Measurements from ENCODE around the gene ITM2C.

Gene ITM2C

GRCh38 chr2:230850358-230850658, 14.4 kb upstream of the ITM2C start:
- no peak for DNase-seq (ENCODE audit: low spot score)

GRCh38 chr2:230852113-230852512, 12.6 kb upstream of the ITM2C start:
- DNase-seq (ENCODE audit: low spot score) = no peak

DNA sequence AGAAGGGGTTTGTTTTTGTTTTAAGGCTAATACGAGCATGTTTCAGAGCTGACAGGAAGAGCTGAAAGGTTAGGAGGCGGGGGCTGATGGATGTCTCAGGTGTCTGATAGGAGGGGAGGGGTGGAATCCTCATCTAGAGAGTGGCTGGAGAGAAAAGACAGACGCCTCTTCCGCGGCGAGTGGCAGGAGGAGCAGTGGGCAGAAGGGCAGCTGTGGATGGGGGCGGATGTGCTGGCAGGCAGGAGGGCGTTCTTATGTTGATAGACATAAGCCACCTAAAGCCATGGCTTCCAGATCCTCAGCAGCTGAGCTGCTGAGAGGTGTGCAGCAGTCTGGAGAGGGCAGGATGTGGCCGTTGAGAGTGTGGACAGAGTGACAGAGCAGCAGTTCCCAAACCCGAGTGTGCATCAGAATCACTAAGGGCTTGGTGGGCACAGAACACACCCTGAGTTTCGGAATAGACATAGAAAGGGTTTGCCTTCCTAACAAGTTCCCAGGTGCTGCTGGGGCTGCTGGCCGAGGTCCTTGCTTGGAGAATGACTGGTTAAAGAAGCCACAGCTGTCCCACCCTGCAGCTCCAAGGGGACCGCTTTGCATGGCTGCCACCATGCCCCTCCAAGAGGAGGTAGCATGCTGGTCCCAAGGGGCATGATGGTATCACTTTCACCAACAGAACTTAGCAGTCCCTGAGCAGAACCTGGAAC, 3.0 kb upstream of the ITM2C start:
- DNase-seq (ENCODE audit: low spot score) = no peak

- no peak for DNase-seq (ENCODE audit: low spot score)
Observed at GRCh38 chr2:230862292-230862691, 2.5 kb upstream of the ITM2C start.

DNA sequence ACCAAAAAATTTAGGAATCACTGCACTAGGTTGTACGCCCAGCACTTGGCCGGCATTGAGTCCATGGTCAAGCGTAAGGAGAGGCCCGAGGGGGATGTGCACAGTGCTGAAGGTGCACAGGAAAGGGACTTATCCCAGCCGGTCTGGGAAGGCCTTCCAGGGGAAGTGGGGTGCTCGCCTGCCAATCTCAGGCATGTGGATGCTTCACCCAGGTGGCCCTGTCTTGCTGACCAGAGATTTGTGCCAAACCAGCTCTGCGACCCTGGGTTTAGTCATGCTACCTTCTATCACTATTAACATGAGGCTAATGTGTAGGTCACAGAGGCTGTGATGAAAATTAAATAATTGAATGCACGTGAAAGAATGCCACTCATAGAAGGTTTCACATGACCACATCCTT, 1.7 kb upstream of the ITM2C start:
- DNase-seq (ENCODE audit: low spot score) = no peak

DNA sequence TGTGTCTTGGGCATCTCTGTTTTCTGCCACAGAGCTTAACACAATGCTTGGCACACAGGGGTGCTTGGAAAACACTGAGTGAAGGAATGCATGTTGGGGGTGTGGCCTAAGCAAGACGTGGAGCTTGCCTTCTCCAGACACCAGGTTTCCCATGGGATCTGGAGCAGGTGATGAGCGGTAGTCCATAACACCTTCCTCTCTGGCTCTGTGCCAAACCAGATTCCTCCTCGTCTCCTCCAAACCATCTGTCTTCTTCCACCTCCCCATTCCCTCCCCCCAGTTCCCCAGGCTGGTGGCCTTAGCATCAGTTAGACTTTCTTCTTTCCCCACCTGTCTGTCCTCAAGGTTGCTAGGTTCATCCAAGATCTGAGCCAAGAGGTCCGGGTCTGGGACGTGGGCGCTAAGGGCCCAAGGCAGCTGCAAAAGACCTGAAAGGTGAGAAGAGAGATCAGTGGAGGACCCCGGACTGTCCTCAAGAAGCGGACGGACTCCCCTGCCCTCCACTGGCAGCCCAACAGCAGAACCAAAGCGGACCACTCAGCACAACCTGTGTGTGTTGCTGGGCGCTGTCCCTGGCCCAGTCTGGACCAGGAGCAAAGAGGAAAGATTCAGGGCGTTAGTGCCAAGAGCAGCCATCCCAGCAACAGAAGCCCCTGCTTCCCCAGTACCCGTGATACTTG, 1.2 kb upstream of the ITM2C start:
- DNase-seq (ENCODE audit: low spot score) = no peak

DNA sequence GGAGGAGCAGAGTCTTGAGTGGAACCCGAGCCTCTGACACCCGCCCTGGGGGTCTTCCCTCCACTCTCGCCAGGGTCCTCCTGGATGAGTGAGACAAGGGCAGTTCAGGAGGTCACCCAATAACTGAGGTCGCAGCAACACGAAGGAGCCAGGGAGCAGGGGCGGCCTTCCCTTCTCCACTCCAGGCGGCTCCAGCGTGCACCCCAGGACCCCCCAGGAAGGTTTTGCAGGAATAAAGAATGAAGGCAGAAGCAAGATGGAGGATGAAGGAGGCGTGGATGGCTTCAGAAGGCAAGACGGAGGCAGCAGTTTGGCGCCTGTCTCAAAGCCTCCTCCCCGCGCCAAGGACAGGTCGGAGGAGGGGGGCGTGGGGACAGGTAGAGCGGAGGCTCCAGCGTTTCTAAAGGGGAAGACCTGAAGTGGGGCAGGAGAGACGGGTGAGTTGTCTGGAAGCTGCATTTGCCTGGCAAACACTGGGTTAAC, 579 bp upstream of the ITM2C start:
- DNase-seq (ENCODE audit: low spot score) = no peak

GRCh38 chr2:230865307-230865765, 594 bp downstream of the ITM2C start:
- DNase-seq (ENCODE audit: low spot score) = no peak

GRCh38 chr2:230865766-230866755, 1.3 kb downstream of the ITM2C start:
- DNase-seq (ENCODE audit: low spot score) = no peak

- DNase-seq (ENCODE audit: low spot score) = no peak
Observed at GRCh38 chr2:230866756-230867523, 2.2 kb downstream of the ITM2C start.

GRCh38 chr2:230868161-230868946, 3.6 kb downstream of the ITM2C start:
- DNase-seq (ENCODE audit: low spot score) = no peak

DNA sequence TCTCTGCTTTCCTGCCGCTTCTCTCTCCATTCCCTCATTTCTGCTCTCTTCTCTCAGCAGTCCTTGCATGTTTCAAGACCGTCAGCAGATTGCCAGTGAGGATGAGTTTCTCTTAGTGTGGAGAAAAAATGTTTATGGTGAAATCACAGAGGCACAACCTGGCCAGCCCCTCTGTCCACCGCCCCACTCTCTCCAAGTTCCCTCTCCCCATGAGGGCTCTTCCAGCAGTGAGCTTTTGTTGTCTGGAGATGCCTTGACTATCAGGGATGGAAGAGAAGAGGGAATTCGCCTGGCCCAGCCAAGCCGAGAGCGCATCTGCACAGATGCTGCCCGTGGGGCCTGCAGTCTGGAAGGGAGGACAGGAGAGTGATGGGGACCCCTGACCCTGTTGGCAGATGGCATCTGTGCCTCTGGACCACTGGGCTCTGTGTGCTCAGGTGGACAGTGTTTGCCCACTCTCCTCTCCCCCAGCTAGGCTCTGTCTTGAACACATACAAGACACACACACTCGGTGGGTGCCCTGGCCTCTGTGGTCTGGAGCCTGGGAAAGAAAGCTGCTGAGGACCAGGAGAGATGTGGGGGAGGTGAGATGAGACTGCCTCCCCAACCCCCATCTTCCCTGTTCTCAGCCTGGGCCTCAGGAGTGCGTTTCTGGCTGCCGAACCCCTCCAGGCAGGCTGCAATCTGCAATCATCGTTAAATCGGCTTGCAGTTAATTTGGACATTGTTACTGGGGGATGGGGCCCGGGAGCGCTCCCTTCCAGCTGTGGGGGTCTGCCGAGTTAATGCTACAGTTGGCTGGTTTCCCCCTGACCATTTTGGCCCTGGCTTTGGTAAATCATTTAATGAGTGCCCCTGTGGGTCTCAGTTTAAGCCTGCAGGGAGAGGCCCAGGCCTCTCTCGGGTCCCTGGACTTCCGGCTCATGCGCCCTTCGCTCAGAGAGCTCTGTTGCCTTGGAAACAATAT, 4.5 kb downstream of the ITM2C start:
- no peak for DNase-seq (ENCODE audit: low spot score)

- DNase-seq (ENCODE audit: low spot score) = no peak
Observed at GRCh38 chr2:230869914-230870543, 5.3 kb downstream of the ITM2C start.

DNA sequence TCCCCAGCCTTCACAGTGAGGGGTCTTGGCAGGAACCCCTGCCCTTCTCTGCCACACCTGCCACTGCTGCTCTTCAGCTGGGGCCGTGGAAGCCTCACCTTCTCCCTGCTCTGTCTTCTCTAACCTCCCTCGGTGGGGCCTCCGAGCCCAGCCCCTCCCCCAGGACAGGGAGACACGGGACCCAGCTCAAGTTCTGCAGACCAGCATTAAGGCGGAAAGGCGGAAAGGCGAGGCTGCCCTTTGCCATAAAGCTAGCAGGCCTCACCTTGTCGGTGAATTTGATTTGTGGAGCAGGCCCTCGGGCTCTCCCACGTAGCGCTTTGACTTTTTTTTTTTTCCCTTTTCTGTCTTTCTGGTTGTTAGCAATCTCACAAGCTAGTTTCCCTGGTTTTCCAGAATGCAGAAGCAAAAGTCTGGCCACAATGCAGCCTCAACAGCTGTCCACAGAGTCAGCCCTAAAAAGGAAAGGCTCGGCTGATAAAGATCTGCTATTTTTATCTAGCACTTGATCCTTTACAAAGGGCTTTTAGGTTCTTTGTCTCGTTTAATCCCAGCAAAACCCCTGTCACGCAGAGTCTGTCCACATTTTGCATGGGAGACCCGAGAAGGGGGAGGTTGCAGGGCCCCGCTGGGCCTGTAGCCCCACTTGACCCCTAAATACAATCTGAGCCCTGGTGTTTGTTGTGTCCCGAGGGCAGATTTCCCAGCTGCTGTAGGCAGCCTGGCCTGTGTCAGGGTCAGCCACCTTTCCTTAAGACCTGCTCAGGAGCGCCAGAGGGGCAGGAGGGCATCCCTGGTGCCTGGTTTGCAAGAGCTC, 6.0 kb downstream of the ITM2C start:
- DNase-seq (ENCODE audit: low spot score) = no peak

DNA sequence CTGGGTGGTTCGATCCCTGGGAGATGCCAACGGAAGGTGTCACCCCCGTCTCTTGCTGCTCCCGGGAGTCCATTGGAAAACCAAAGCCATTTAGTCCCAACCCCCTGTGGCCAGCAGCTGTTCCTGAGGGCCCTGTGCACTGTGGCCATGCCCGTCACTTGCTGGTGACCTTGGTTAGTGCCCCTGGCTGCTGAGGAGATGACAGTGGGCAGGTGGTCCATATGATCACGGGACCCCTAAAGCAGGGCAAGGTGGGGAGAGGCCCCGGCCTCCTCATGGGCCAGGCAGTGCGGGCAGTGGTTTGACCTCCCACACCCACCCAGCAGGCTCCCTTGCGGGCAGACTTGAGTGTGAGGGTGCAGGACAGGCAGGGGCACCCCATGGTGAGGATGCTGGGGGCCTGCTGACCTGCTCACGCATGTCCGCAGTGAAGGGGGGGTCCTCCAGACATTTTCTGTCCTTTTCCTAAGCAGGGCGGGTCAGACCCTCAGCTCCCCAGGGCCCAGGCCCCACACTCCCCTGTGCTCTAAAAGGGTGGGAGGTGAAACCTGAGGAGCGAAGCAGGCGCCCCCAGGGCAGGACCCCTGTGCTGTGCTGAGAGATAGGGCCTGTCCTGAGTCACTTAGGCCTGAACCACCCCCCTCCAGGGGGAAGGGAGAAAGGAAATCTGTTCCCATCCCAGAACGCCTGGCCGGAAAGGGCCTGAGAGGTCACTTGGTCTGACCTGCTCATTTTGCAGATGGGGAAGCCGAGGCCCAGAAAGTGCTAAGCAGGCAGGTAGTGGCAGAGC, 6.8 kb downstream of the ITM2C start:
- no peak for DNase-seq (ENCODE audit: low spot score)

GRCh38 chr2:230872151-230872967, 7.6 kb downstream of the ITM2C start:
- DNase-seq (ENCODE audit: low spot score) = no peak
